Gastroesophageal sphincter (tissue), 4 donors: Measurements from ENCODE around the gene CXCL17. TPM values are rescaled to one million over a fixed set of nuclear protein-coding genes. Genes with fewer than 3 reads are reported as not detected.

Experiments
- ATAC-seq: fragments of 150-250 bp; one replicate; pipeline ENCODE4 v1.9.1; 2016; ENCODE audit warnings: mild to moderate bottlenecking, moderate library complexity
- H3K27ac ChIP-seq, 4 donors: fragments of 200-600 bp; sonication (generic) in 3 of 4; 1 replicate in 3 of 4; 2 replicates in 1 of 4; pipeline ENCODE4 v1.5.1; 2016 to 2019
- H3K27me3 ChIP-seq: fragments of 200-600 bp; sonication (generic); one replicate; pipeline ENCODE4 v1.5.1; 2019
- H3K36me3 ChIP-seq, 2 donors: fragments of 200-600 bp; sonication (generic); one replicate each; pipeline ENCODE4 v1.5.1; 2019; ENCODE audit warnings: control low read depth in 1 of 2
- H3K4me1 ChIP-seq, 3 donors: fragments of 200-600 bp; sonication (generic); 1 replicate in 2 of 3; 2 replicates in 1 of 3; pipeline ENCODE4 v1.5.1; 2016 to 2019; ENCODE audit warnings: control low read depth in 2 of 3
- H3K4me3 ChIP-seq, 2 donors: fragments of 200-600 bp; sonication (generic); one replicate each; pipeline ENCODE4 v1.5.1; 2019; ENCODE audit warnings: mild to moderate bottlenecking in 1 of 2, moderate library complexity in 1 of 2
- H3K9me3 ChIP-seq, 3 donors: fragments of 200-600 bp; sonication (generic); one replicate each; pipeline ENCODE4 v1.5.1; 2017 to 2019; ENCODE audit warnings: control low read depth in 2 of 3
- EP300 ChIP-seq: sonication (generic); formaldehyde crosslinking; IDR thresholded peaks from one replicate; pipeline ENCODE4 v1.6.1; 2017; ENCODE audit warnings: antibody characterized with exemption, mild to moderate bottlenecking
- POLR2A ChIP-seq, 2 donors: fragments of 450-650 bp; IDR thresholded peaks; one replicate each; pipeline ENCODE4 v1.6.1; 2017; ENCODE audit warnings: antibody characterized with exemption in 2 of 2, mild to moderate bottlenecking in 2 of 2, moderate library complexity in 1 of 2
- POLR2AphosphoS5 ChIP-seq: sonication (generic); formaldehyde crosslinking; IDR thresholded peaks from one replicate; pipeline ENCODE4 v1.6.1; 2017; ENCODE audit warnings: antibody characterized with exemption
- WGBS, 2 donors: methylation state at CpG; one replicate each; pipeline ENCODE4 v1.1.5; 2018; ENCODE audit warnings: low coverage in 1 of 2; 5-methylcytosine and 5-hydroxymethylcytosine counted together
- total RNA-seq, 4 donors: library from RNA; depleted of rRNA; stranded (reverse); fragments of >200 nt; gene quantifications; one replicate each; pipeline ENCODE4 v1.1.0, GENCODE V29; 2016
- TF ChIP-seq, protein P1 (sequence below), 4 experiments: fragments of 200-600 bp in 2 of 4; fragments of 450-650 bp in 2 of 4; sonication (generic) in 1 of 4; IDR thresholded peaks; one replicate each; pipeline ENCODE4 v1.5.1; 2017 to 2019; ENCODE audit warnings: antibody characterized with exemption in 4 of 4, mild to moderate bottlenecking in 2 of 4, moderate library complexity in 2 of 4

CXCL17 gene
- total RNA-seq, 4 donors from 2014 or later: 6.5 TPM; not detected in 3

DNA sequence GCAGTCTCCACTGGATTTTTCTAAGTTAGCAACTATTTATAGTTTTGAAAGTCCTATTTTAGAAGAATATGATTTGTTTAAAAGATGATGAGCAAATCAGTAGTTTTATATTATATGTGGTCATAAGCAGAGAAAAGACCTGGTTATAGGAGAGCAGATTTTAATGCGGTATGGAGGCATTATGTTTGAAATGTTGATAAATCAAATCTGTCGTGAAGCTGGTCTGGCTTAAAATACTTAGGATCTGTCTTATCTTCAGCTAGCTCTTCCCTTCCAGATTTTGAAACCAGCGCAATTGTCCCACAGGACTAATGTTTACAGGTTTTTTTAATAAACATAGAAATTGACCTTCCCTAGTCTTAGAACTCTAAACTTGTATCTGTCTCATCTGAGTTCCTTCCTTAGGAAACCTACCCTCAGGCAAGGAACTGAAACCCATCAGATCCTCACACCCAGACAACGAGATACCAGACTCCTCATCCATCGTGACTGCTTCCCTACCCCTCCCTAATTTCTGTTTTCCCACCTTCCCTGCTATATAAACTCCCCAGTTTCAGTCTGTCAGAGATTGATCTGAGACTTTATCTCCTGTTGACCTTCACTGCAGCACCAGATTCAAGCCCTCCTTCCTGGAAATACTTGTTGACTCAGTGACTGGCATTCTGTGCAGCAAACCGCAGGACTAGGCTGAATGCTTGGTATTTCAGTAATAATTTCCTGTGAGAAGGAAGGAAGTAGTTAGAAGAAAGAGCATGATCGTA, 37.8 kb upstream of the CXCL17 start:
- TF ChIP-seq, protein P1, sequence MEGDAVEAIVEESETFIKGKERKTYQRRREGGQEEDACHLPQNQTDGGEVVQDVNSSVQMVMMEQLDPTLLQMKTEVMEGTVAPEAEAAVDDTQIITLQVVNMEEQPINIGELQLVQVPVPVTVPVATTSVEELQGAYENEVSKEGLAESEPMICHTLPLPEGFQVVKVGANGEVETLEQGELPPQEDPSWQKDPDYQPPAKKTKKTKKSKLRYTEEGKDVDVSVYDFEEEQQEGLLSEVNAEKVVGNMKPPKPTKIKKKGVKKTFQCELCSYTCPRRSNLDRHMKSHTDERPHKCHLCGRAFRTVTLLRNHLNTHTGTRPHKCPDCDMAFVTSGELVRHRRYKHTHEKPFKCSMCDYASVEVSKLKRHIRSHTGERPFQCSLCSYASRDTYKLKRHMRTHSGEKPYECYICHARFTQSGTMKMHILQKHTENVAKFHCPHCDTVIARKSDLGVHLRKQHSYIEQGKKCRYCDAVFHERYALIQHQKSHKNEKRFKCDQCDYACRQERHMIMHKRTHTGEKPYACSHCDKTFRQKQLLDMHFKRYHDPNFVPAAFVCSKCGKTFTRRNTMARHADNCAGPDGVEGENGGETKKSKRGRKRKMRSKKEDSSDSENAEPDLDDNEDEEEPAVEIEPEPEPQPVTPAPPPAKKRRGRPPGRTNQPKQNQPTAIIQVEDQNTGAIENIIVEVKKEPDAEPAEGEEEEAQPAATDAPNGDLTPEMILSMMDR (IDR thresholded peaks at IDR 0.05): no peak
- TF ChIP-seq EP300 (no peak), POLR2A (IDR thresholded peaks at IDR 0.05) (no peak), POLR2AphosphoS5 (no peak)
- Histone ChIP-seq H3K27ac (no peak overlapping the region), H3K36me3 (no peaks in the 10 kb centered on the region), H3K9me3 (no peaks in the 10 kb centered on the region), H3K27me3 (no peaks in the 10 kb centered on the region), H3K4me1 (no peaks in the 10 kb centered on the region), H3K4me3 (no peak overlapping the region)
- WGBS, 2 donors: 19 to 24% methylated on average over 7 of the region's 7 CpGs
- no peak for ATAC-seq

DNA sequence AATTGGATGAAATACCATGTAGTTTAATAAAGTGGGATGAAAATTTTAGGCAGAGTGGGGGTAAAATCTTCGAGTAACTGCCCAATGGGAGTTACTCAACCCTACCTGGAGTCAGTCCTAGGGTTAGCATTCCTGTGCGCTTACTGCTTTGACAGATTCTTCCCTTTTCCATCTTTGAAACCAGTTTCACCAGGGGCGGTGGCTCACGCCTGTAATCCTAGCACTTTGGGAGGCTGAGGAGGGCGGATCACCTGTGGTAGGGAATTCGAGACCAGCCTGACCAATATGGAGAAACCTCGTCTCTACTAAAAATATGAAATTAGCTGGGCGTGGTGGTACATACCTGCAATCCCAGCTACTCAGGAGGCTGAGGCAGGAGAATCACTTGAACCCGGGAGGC, 37.0 kb upstream of the CXCL17 start:
- Histone ChIP-seq H3K36me3 (no peaks in the 10 kb centered on the region), H3K27ac (no peak overlapping the region), H3K9me3 (no peaks in the 10 kb centered on the region), H3K4me3 (no peak overlapping the region), H3K4me1 (no peaks in the 10 kb centered on the region), H3K27me3 (no peaks in the 10 kb centered on the region)
- ATAC-seq: no peak
- TF ChIP-seq POLR2AphosphoS5: no peak
- TF ChIP-seq POLR2A (IDR thresholded peaks at IDR 0.05): no peak
- TF ChIP-seq, protein P1 (IDR thresholded peaks at IDR 0.05): no peak
- TF ChIP-seq EP300: no peak
- WGBS, 2 donors: 100% methylated on average over 2 to 7 of the region's 9 CpGs

DNA sequence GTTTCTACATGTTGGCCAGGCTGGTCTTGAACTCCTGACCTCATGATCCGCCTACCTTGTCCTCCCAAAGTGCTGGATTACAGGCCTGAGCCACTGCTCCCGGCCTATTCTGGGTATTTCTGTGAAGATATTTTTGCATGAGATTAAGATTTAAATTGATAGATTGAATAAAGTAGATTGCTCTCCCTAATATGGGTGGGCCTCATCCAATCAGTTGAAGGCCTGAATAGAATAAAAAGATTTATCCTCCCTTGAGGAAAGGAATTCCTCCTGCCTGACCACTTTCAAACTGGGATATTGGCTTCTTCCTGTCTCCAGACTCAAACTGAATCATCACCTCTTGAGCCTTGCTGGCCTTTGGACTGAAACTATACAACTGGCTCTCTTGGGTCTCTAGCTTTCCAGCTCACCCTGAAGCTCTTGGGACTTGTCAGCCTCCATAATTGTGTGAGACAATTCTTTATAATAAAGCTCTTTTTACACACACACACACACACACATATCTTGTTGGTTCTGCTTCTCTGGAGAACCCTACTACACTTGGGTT, 36.1 kb upstream of the CXCL17 start:
- WGBS, 2 donors: 95% methylated on average over 2 of the region's 2 CpGs; no CpG with 5 or more reads in 1 of the 2 donors
- ATAC-seq: no peak
- Histone ChIP-seq H3K4me3 (no peak overlapping the region), H3K36me3 (no peaks in the 10 kb centered on the region), H3K27me3 (no peaks in the 10 kb centered on the region), H3K4me1 (no peaks in the 10 kb centered on the region), H3K9me3 (no peaks in the 10 kb centered on the region), H3K27ac (no peak overlapping the region)
- TF ChIP-seq, protein P1 (IDR thresholded peaks at IDR 0.05): no peak
- no peak for TF ChIP-seq POLR2AphosphoS5
- no peak for TF ChIP-seq EP300
- TF ChIP-seq POLR2A (IDR thresholded peaks at IDR 0.05): no peak

DNA sequence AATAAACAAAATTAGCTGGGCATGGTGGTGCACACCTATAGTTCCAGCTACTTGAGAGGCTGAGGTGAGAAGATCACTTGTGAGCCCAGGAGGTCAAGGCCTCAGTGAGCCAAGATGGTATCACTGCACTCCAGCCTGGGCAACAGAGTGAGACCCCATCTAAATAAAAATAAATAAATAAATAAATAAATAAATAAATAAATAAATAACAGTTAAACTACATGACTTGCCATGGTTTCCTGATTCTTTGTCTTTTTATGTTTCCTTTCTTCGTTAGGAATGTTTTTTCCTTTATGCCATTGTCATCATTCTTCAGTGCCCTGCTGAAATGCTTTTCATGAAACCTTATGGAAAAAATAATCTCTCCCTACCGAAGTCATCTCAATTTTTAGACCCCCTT, 35.2 kb upstream of the CXCL17 start:
- 78 to 90% methylated on average over 2 of the region's 2 CpGs for WGBS, 2 donors
- Histone ChIP-seq H3K27ac (no peak overlapping the region), H3K27me3 (no peaks in the 10 kb centered on the region), H3K4me1 (no peaks in the 10 kb centered on the region), H3K9me3 (no peaks in the 10 kb centered on the region), H3K4me3 (no peak overlapping the region), H3K36me3 (no peaks in the 10 kb centered on the region)
- no peak for ATAC-seq
- TF ChIP-seq POLR2AphosphoS5: no peak
- TF ChIP-seq POLR2A (IDR thresholded peaks at IDR 0.05): no peak
- TF ChIP-seq EP300: no peak
- TF ChIP-seq, protein P1 (IDR thresholded peaks at IDR 0.05): no peak

DNA sequence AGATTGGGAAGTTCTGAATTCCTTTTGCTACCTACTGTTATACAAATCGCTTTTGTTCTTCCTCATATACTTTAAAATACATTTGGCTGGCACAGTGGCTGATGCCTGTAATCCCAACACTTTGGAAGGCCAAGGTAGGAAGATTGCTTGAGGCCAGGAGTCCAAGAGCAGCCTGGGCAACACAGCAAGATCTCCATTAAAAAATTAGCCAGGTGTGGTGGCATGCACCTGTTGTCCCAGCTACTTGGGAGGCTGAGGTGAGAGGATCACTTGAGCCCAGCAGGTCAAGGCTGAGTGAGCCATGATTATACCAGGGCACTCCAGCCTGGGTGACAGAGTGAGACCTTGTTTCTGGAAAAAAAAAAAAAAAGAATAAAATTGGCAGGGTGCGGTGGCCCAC, 34.4 kb upstream of the CXCL17 start:
- Histone ChIP-seq H3K4me3 (no peak overlapping the region), H3K9me3 (no peaks in the 10 kb centered on the region), H3K36me3 (no peaks in the 10 kb centered on the region), H3K27me3 (no peaks in the 10 kb centered on the region), H3K27ac (no peak overlapping the region), H3K4me1 (no peaks in the 10 kb centered on the region)
- no peak for ATAC-seq
- WGBS, 2 donors: 91% methylated on average over 2 of the region's 2 CpGs; no CpG with 5 or more reads in 1 of the 2 donors
- TF ChIP-seq POLR2AphosphoS5 (no peak), POLR2A (IDR thresholded peaks at IDR 0.05) (no peak), EP300 (no peak)
- TF ChIP-seq, protein P1 (IDR thresholded peaks at IDR 0.05): no peak
